Central memory CD4-positive, alpha-beta T cell (primary cell): Measurements from ENCODE around the gene CASZ1.

Experiments used
- DNase-seq: peaks from one replicate; pipeline ENCODE4 v3.0.0; 2022

Gene CASZ1

GRCh38 chr1:10596780-10597179 is 199.7 kb downstream of the CASZ1 start:
- no peak for DNase-seq

DNA sequence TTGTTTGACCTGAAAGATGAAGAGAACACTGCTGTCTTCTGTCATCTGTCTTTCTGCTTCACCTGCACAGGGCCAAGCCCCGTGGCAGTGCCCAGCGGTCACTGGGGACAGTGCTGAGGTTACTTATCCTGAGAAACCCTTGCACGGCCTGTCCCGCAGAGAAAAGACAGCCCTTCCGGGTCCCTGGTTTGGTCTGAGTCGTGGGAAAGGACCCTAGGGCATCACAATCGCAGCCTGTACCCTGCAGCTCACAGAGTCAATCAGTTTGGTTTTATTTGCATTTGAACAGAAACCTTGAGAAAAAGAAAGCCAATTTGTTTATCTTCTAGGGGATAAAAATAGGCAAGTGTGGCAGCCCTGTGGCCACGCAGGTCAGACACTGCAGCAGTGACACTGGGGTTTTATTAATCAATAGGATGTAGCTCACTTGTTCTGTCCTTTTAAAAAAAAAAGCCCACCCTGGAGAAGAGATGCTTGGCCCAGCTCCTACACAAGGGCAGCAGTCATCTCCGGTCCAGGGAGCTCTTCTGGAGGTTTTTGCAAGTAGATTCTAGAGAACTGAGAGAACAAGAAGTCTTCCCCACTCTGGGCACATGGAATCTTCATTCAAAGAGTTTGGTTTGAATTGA is 201.7 kb downstream of the CASZ1 start:
- no peak for DNase-seq

- no peak for DNase-seq
These were observed 202.7 kb downstream of the CASZ1 start for GRCh38 chr1:10593750-10594149.

- no peak for DNase-seq
These were observed 204.1 kb downstream of the CASZ1 start for GRCh38 chr1:10592373-10592772.

DNA sequence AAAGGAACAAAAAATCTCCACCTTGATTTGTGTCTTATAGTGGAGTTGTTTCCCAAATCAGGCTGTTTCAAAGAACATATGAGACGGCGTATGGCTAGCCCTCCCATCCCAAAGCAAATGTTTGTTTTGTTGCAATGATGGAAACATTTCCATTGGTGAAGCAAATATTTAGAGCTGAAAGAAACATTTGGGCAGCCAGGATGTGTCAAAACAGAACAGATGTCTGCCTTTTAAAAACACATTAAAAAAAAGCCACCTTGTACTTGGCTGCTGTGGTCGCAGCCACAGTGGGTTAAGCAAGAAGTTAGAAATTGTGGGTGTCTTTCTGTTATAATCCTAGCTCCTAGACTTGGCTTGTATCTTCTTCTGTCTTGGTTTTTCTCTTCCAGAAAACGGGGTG is 205.4 kb downstream of the CASZ1 start:
- no peak for DNase-seq

DNA sequence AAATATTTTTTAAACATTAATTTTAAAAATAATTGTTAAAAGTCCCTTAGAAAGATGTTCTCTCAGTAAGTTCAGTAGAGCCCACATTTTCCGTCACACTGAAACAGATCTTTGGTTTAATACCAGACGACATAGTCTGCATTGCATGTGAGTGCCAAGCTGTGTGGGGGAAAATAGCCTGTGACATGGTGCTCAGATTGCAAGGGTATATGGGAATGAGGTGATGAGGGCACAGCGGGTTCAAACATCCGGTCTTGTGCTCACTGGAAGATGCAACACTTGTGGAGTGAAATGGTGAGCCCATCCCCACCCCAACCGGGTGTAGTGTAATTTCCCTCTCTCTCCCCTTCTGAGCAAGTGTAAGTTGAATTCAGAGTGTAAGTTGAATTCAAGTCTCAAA is 207.4 kb downstream of the CASZ1 start:
- DNase-seq: no peak

GRCh38 chr1:10588640-10589039 is 207.8 kb downstream of the CASZ1 start:
- no peak for DNase-seq
